B cell (primary cell): ENCODE results near the gene GDPD4. TPM values are rescaled to one million over a fixed set of nuclear protein-coding genes. Genes with fewer than 3 reads are reported as not detected.

Experiments used
- ATAC-seq: fragments of 200-7000 bp; cut with Tn5 transposase; one replicate; pipeline ENCODE4 v1.10.0; 2021; ENCODE audit warnings: low read depth, mild to moderate bottlenecking, moderate number of reproducible peaks, moderate library complexity
- CTCF ChIA-PET: fragments of 350-600 bp; sonication (Branson Sonifier 250); formaldehyde crosslinking; loops from one replicate; lab custom pipeline; 2021; ENCODE audit warnings: antibody characterized with exemption, inconsistent platforms; lab: Charles Lee
- POLR2A ChIA-PET: fragments of 350-600 bp; sonication (Branson Sonifier 250); formaldehyde crosslinking; loops from one replicate; lab custom pipeline; 2021; ENCODE audit warnings: antibody characterized with exemption; lab: Charles Lee
- DNase-seq: peaks from one replicate; pipeline ENCODE4 v3.0.0; 2013
- H2AFZ ChIP-seq: 2 replicates; pipeline ENCODE4 v1.6.1; 2012; ENCODE audit warnings: mild to moderate bottlenecking, low read depth, low read length; ENCODE audit not compliant: insufficient read depth, poor library complexity, severe bottlenecking
- H3K27ac ChIP-seq, 2 donors: 1 replicate in 1 of 2; 2 replicates in 1 of 2; pipeline ENCODE4 v1.5.1; 2012 to 2013; ENCODE audit warnings: low read length in 2 of 2, mild to moderate bottlenecking in 2 of 2, moderate library complexity in 1 of 2
- H3K27me3 ChIP-seq, 4 experiments: fragments of 200-600 bp in 1 of 4; sonication (generic) in 1 of 4; replicated peaks in 1 of 4; 1 replicate in 2 of 4; 2 replicates in 2 of 4; pipeline versions ENCODE4 v1.6.1 to v1.7.0; 2013 to 2016; ENCODE audit warnings: low read length in 3 of 4, mild to moderate bottlenecking in 2 of 4, mixed read lengths in 1 of 4, moderate library complexity in 1 of 4; ENCODE audit not compliant: insufficient read depth in 4 of 4, control insufficient read depth in 3 of 4; ENCODE audit errors: control extremely low read depth in 1 of 4
- H3K36me3 ChIP-seq, 2 experiments: replicated peaks in 1 of 2; 1 replicate in 1 of 2; 2 replicates in 1 of 2; pipeline versions ENCODE4 v1.6.1 to v1.7.1; 2013; ENCODE audit warnings: low read length in 1 of 2; ENCODE audit not compliant: insufficient read depth in 2 of 2, control insufficient read depth in 1 of 2; ENCODE audit errors: control extremely low read depth in 1 of 2, extremely low read depth in 1 of 2
- H3K4me1 ChIP-seq, 2 donors: fragments of 200-600 bp in 1 of 2; sonication (generic) in 1 of 2; 1 replicate in 1 of 2; 2 replicates in 1 of 2; pipeline versions ENCODE4 v1.5.1 to v1.6.1; 2013 to 2017; ENCODE audit warnings: low read length in 2 of 2; ENCODE audit not compliant: control insufficient read depth in 2 of 2, insufficient read depth in 2 of 2
- H3K4me2 ChIP-seq: replicated peaks from 2 replicates; pipeline ENCODE3; 2012; ENCODE audit warnings: mild to moderate bottlenecking, low read depth, low read length; ENCODE audit not compliant: poor library complexity, severe bottlenecking
- H3K4me3 ChIP-seq, 5 experiments: fragments of 200-600 bp in 1 of 5; sonication (generic) in 1 of 5; 1 replicate in 3 of 5; 2 replicates in 2 of 5; pipeline versions ENCODE4 v1.5.1 to v1.7.0; 2011 to 2016; ENCODE audit warnings: low read length in 4 of 5, mild to moderate bottlenecking in 4 of 5, low read depth in 2 of 5, control low read depth in 1 of 5, moderate library complexity in 1 of 5; ENCODE audit not compliant: insufficient read depth in 1 of 5; ENCODE audit errors: control extremely low read depth in 1 of 5, extremely low read depth in 1 of 5
- H3K79me2 ChIP-seq: fragments of 200-600 bp; sonication (generic); one replicate; pipeline ENCODE4 v1.6.0; 2016; ENCODE audit warnings: low read length; ENCODE audit not compliant: control insufficient read depth, insufficient read depth
- H3K9ac ChIP-seq: fragments of 200-600 bp; sonication (generic); 2 replicates; pipeline ENCODE4 v1.6.1; 2017; ENCODE audit warnings: mild to moderate bottlenecking, low read length, moderate library complexity
- H3K9me3 ChIP-seq, 3 donors: one replicate each; pipeline versions ENCODE4 v1.6.1 to v1.7.1; 2013; ENCODE audit warnings: low read length in 2 of 3; ENCODE audit not compliant: control insufficient read depth in 2 of 3, insufficient read depth in 1 of 3; ENCODE audit errors: control extremely low read depth in 1 of 3
- H4K20me1 ChIP-seq: 2 replicates; pipeline ENCODE4 v1.6.0; 2012; ENCODE audit warnings: mild to moderate bottlenecking, low read length; ENCODE audit not compliant: insufficient read depth, control insufficient read depth, poor library complexity, severe bottlenecking
- H3K27ac Mint-ChIP-seq: one replicate; pipeline ENCODE4 v1.8.0; 2021; ENCODE audit warnings: mixed read lengths
- H3K27me3 Mint-ChIP-seq: one replicate; pipeline ENCODE4 v1.8.0; 2021; ENCODE audit warnings: mixed read lengths
- H3K4me1 Mint-ChIP-seq: one replicate; pipeline ENCODE4 v1.8.0; 2021; ENCODE audit warnings: mixed read lengths
- H3K4me3 Mint-ChIP-seq: one replicate; pipeline ENCODE4 v1.8.0; 2021; ENCODE audit warnings: mixed read lengths
- H3K9me3 Mint-ChIP-seq: one replicate; pipeline ENCODE4 v1.8.0; 2022; ENCODE audit warnings: mixed read lengths; ENCODE audit not compliant: insufficient read depth
- CTCF ChIP-seq: fragments of 200-600 bp; IDR thresholded peaks from one replicate; pipeline ENCODE4 v1.8.0; 2022; ENCODE audit warnings: antibody characterized with exemption, mild to moderate bottlenecking
- EZH2 ChIP-seq: IDR thresholded peaks from 2 replicates; pipeline ENCODE4 v1.6.1; 2012; ENCODE audit warnings: borderline replicate concordance, low read depth, mild to moderate bottlenecking, moderate library complexity, low read length; ENCODE audit not compliant: insufficient read depth, poor library complexity, severe bottlenecking
- WGBS: methylation state at CpG from one replicate; pipeline ENCODE4 v1.1.5; 2013; ENCODE audit warnings: missing lambda C conversion rate; ENCODE audit not compliant: insufficient coverage; 5-methylcytosine and 5-hydroxymethylcytosine counted together
- intact Hi-C: fragments of 100-400 bp; cut with micrococcal nuclease; formaldehyde crosslinking; loops from one replicate; pipeline ENCODE4 v1.10.0; 2022
- polyA plus RNA-seq: library from polyadenylated mRNA; depleted of rRNA; stranded (reverse); fragments of >200 nt; gene quantifications from 2 replicates; pipeline ENCODE4 v1.2.3, GENCODE V29; 2012
- total RNA-seq, 2 donors: library from RNA; stranded (reverse); fragments of 120-200 nt in 1 of 2; gene quantifications; 1 replicate in 1 of 2; 2 replicates in 1 of 2; pipeline versions ENCODE4 v1.2.3 to v1.2.4, GENCODE V29; 2013 to 2022

The GDPD4 gene
- total and polyA plus RNA-seq, 2 donors (not counting 1 experiment from before 2014, with no cell fraction given), result not detected

DNA sequence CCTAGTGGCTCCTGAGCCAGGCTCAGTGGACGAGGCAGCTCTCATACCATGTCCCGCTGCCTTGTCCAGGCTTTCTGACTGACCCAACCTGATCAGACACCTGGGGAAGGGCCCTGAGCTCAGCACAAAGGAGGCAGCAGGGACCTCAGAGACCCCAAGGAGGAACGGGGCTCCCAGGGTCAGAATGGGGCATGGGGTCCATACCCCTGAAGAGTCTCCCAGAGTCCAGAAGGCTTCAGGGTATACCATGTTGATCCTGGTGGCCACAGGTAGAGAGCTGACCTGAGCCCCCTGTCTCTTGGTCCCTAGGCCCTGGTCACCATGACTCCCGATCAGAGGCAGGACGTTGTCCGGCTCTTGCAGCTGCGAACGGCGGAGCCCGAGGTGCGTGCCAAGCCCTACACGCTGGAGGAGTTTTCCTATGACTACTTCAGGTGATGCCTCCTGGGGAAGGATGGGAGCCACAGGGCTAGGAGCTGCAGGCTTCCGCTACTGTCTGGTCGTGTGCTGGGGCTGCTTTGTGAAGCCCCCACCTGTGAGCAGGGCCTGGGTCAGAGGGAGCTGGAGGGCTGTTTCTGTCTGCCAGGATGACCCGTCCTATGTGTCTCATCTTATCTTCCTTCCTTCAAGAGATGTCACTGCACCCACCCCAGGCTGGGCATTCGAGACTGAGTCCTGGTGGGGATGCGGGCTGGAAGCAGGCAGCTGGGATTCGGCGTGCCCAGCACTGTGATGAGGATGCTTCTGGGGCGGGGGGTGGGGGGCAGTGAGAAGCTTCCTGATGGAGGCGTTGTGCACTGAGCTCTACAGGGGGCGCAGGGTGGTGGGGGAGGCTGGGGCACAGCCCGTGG lies 99.3 kb downstream of the GDPD4 start:
- POLR2A ChIA-PET, result no interaction called here
- Mint-ChIP-seq H3K27me3 (no peaks in the 10 kb centered on the region), H3K9me3 (no peaks in the 10 kb centered on the region), H3K4me3 (no peak overlapping the region), H3K4me1 (no peaks in the 10 kb centered on the region), H3K27ac (no peak overlapping the region)
- H3K4me1 ChIP-seq, result no peaks in the 10 kb centered on the region
- no peaks in the 10 kb centered on the region for H3K79me2 ChIP-seq
- TF ChIP-seq EZH2, result no peak
- TF ChIP-seq CTCF, result no peak
- no peak overlapping the region for H2AFZ ChIP-seq
- no peak for ATAC-seq
- no peaks in the 10 kb centered on the region for H3K9me3 ChIP-seq
- no peak overlapping the region for H3K9ac ChIP-seq
- H4K20me1 ChIP-seq, result no peaks in the 10 kb centered on the region
- H3K4me2 ChIP-seq, result no peak overlapping the region
- no peaks in the 10 kb centered on the region for H3K27me3 ChIP-seq
- H3K27ac ChIP-seq, result no peak overlapping the region
- no peak for DNase-seq
- intact Hi-C loops, result no loop called here
- WGBS, result 95% methylated on average over 20 of the region's 23 CpGs
- no peak overlapping the region for H3K4me3 ChIP-seq
- no peaks in the 10 kb centered on the region for H3K36me3 ChIP-seq
- CTCF ChIA-PET, result no interaction called here

- DNase-seq (no peak), ATAC-seq (no peak)
- H3K9ac ChIP-seq, result no peak overlapping the region
- no peaks in the 10 kb centered on the region for H3K27me3 ChIP-seq
- H3K4me1 ChIP-seq, result no peaks in the 10 kb centered on the region
- no peak overlapping the region for H3K4me3 ChIP-seq
- no peak overlapping the region for H3K4me3 Mint-ChIP-seq
- no peaks in the 10 kb centered on the region for H4K20me1 ChIP-seq
- H3K27me3 Mint-ChIP-seq, result no peaks in the 10 kb centered on the region
- CTCF ChIA-PET, result no interaction called here
- no peak overlapping the region for H3K27ac ChIP-seq
- no peaks in the 10 kb centered on the region for H3K79me2 ChIP-seq
- no peak overlapping the region for H3K4me2 ChIP-seq
- no peak overlapping the region for H3K27ac Mint-ChIP-seq
- H2AFZ ChIP-seq, result no peak overlapping the region
- POLR2A ChIA-PET, result no interaction called here
- 90% methylated on average over 8 of the region's 11 CpGs for WGBS
- H3K36me3 ChIP-seq, result no peaks in the 10 kb centered on the region
- no peaks in the 10 kb centered on the region for H3K9me3 Mint-ChIP-seq
- intact Hi-C loops, result no loop called here
- H3K4me1 Mint-ChIP-seq, result no peaks in the 10 kb centered on the region
- no peak for TF ChIP-seq CTCF
- no peak for TF ChIP-seq EZH2
- no peaks in the 10 kb centered on the region for H3K9me3 ChIP-seq
These were observed 100.1 kb downstream of the GDPD4 start for GRCh38 chr11:77201370-77201769.
